GM13976 (cell line): ENCODE results near the gene CHCHD6.
"Not testable (repeated sequence)": the region's sequence is repeated elsewhere in the genome, so short reads cannot be mapped to it uniquely, and the experiment has no call there.

Experiments used
- DNase-seq: peaks from one replicate; pipeline ENCODE4 v3.0.0; 2012; ENCODE audit warnings: low spot score
- in situ Hi-C: fragments of 300-500 bp; cut with MboI; formaldehyde crosslinking; loops from one replicate; pipeline ENCODE4 v1.12.0; 2022; ENCODE audit warnings: low sequenced_read_pairs, mixed read lengths, inconsistent platforms; ENCODE audit not compliant: unreplicated experiment
- TF ChIP-seq, protein P1 (sequence below): IDR thresholded peaks from 2 replicates; pipeline ENCODE4 v1.5.1; 2012; ENCODE audit warnings: borderline replicate concordance, mild to moderate bottlenecking; ENCODE audit not compliant: insufficient read depth; ENCODE audit errors: extremely low read depth, missing control alignments, control extremely low read depth

The CHCHD6 gene

GRCh38 chr3:126781889-126782491, 78.0 kb downstream of the CHCHD6 start:
- TF ChIP-seq, protein P1, sequence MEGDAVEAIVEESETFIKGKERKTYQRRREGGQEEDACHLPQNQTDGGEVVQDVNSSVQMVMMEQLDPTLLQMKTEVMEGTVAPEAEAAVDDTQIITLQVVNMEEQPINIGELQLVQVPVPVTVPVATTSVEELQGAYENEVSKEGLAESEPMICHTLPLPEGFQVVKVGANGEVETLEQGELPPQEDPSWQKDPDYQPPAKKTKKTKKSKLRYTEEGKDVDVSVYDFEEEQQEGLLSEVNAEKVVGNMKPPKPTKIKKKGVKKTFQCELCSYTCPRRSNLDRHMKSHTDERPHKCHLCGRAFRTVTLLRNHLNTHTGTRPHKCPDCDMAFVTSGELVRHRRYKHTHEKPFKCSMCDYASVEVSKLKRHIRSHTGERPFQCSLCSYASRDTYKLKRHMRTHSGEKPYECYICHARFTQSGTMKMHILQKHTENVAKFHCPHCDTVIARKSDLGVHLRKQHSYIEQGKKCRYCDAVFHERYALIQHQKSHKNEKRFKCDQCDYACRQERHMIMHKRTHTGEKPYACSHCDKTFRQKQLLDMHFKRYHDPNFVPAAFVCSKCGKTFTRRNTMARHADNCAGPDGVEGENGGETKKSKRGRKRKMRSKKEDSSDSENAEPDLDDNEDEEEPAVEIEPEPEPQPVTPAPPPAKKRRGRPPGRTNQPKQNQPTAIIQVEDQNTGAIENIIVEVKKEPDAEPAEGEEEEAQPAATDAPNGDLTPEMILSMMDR, result no peak
- in situ Hi-C loops, result no loop called here
- DNase-seq, result no peak

DNA sequence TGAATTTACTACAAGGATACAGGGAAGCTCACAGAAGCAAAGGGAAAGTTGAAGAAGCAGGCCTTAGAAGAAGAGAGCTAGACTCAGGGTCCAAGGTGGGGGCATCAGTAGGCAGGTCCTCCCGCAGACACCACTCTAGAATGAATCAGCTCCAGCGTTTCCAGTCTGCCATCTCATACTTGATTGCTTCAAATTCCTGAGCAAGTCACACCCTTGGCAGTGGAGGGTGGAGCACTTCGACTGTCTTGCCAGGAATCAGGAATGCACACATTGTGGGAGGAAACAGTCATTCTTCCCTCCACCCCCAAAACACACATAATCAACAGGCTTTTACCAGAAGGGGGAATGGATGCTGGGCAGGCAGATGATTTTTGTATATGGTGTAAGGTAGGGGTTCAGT, 78.5 kb downstream of the CHCHD6 start:
- DNase-seq, result no peak
- TF ChIP-seq, protein P1, result no peak
- in situ Hi-C loops, result no loop called here

DNA sequence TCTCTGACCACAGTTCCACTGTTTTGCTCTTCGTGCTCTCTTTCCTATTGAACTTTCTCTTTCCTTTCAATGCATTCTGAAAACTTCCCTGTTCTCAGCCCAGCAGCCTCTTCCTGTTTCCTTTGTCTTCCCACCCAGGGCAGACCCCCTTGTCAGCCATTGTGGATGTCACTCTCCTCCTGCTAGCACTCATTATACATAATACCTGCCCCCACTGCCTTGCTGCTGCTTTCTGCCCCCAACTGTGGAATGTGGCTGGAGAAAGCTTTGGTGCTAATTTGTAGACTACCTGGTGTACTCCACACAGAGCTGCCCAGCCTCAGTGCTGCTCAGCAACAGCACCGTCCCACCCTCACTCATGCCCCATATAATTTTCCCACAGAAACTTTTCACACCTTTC, 80.2 kb downstream of the CHCHD6 start:
- in situ Hi-C loops, result no loop called here
- TF ChIP-seq, protein P1, result no peak
- DNase-seq, result no peak

GRCh38 chr3:126791320-126791719, 87.3 kb downstream of the CHCHD6 start:
- DNase-seq, in situ Hi-C loops: not testable (repeated sequence)

DNA sequence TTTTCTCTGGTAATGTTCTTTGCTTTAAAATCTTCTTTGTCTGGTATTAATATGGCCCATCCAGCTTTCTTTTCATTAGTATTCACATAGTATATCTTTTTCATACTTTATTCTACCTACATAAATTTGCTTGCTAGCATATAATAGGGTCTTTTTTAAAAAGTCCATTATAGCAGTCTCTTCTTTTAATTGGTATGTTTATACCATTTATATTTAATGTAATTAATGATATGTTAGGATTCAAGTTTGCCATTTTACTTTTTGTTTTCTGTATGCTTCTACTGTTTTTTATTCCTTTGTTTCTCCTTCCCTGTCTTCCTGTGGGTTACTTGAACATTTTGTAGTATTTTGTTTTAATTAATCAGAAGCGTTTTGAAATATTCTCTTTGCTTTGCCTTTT, 89.0 kb downstream of the CHCHD6 start:
- in situ Hi-C loops, result no loop called here
- TF ChIP-seq, protein P1, result no peak
- DNase-seq, result no peak

DNA sequence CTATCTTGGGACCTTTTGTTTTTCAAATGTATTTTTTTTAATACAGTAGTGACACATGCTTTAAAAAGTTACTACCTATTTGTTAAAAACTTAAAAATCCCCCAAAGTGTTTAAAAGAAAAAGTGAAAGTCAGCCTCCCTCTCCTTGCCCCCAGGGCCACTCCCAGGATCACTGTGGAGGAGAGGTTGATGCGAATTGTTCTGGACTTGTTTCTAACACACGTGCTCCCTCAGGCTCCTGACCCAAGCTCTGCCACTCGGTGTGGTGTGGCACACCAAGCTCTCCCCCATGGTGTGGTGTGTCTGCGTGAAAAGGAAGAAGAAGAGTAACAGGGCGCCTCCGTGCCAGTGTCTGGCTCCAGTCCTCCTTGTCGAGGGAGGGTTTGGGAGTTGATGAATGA, 93.5 kb downstream of the CHCHD6 start:
- TF ChIP-seq, protein P1, result no peak
- in situ Hi-C loops, result no loop called here
- DNase-seq, result no peak

DNA sequence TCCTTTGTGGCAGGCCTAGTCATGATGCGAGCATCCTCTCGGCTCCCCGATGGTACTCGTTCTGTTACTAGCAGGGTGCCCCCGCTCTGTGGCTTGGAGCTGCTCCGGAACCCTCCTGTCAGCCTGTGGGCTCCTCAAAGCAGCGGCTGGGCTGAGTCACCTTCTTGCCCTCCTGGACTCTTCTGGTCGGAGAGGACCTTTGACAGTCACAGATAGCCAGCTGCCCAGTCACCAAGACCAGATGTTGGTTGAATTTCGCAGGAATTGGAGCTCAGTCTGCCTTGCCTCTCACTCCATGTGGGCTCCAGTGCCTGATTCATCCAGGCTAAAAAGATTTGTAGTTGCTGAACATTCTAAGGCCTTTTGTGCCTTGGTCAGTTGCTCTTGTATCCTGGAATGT, 94.5 kb downstream of the CHCHD6 start:
- no peak for DNase-seq
- TF ChIP-seq, protein P1, result no peak
- in situ Hi-C loops, result no loop called here

GRCh38 chr3:126799099-126799498, 95.1 kb downstream of the CHCHD6 start:
- in situ Hi-C loops, result no loop called here
- DNase-seq, result no peak
- TF ChIP-seq, protein P1, result no peak

DNA sequence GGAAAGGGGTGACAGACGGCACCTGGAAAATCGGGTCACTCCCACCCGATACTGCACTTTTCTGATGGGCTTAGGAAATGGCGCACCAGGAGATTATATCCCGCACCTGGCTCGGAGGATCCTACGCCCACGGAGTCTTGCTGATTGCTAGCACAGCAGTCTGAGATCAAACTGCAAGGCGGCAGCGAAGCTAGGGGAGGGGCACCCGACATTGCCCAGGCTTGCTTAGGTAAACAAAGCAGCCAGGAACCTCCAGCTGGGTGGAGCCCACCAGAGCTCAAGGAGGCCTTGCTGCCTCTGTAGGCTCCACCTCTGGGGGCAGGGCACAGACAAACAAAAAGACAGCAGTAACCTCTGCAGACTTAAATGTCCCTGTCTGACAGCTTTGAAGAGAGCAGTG, 97.3 kb downstream of the CHCHD6 start:
- DNase-seq, in situ Hi-C loops: not testable (repeated sequence)
